Measurements from ENCODE around the gene HOXA11. TPM values are rescaled to one million over a fixed set of nuclear protein-coding genes. Genes with fewer than 3 reads are reported as not detected.

Gene HOXA11
- total RNA-seq, 2 donors from 2014 or later: 0.28 to 3.7 TPM

GRCh38 chr7:27194686-27195379, 9.8 kb upstream of the HOXA11 start:
- Histone ChIP-seq H3K4me1 (ENCODE audit: control insufficient read depth in 1 of 2, low read depth in 2 of 2) (peaks cover 11 to 20% of the 10 kb centered on the region in 2 donors), H3K9me3 (no peaks in the 10 kb centered on the region), H3K27ac (no peak overlapping the region), H3K4me3 (no peak overlapping the region), H3K36me3 (no peaks in the 10 kb centered on the region), H3K27me3 (replicated peaks; ENCODE audit: insufficient read depth) (peaks cover 60% of the 10 kb centered on the region)
- TF ChIP-seq, protein P1, sequence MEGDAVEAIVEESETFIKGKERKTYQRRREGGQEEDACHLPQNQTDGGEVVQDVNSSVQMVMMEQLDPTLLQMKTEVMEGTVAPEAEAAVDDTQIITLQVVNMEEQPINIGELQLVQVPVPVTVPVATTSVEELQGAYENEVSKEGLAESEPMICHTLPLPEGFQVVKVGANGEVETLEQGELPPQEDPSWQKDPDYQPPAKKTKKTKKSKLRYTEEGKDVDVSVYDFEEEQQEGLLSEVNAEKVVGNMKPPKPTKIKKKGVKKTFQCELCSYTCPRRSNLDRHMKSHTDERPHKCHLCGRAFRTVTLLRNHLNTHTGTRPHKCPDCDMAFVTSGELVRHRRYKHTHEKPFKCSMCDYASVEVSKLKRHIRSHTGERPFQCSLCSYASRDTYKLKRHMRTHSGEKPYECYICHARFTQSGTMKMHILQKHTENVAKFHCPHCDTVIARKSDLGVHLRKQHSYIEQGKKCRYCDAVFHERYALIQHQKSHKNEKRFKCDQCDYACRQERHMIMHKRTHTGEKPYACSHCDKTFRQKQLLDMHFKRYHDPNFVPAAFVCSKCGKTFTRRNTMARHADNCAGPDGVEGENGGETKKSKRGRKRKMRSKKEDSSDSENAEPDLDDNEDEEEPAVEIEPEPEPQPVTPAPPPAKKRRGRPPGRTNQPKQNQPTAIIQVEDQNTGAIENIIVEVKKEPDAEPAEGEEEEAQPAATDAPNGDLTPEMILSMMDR (IDR thresholded peaks at IDR 0.05): no peak
- no peak for DNase-seq (ENCODE audit: low spot score)
- ATAC-seq (ENCODE audit: insufficient number of reproducible peaks, low FRiP score, low read depth): no peak

- H3K4me1 ChIP-seq (ENCODE audit: control insufficient read depth in 1 of 2, low read depth in 2 of 2): peaks cover 13 to 18% of the 10 kb centered on the region in 2 donors
- TF ChIP-seq, protein P1 (IDR thresholded peaks at IDR 0.05): no peak
- H3K36me3 ChIP-seq: no peaks in the 10 kb centered on the region
- no peaks in the 10 kb centered on the region for H3K9me3 ChIP-seq
- H3K27me3 ChIP-seq (replicated peaks; ENCODE audit: insufficient read depth): peaks cover 59% of the 10 kb centered on the region
- no peak overlapping the region for H3K27ac ChIP-seq
- H3K4me3 ChIP-seq: no peak overlapping the region
- DNase-seq (ENCODE audit: low spot score): no peak
- no peak for ATAC-seq (ENCODE audit: insufficient number of reproducible peaks, low FRiP score, low read depth)
These were observed 8.9 kb upstream of the HOXA11 start for GRCh38 chr7:27194002-27194352.

- DNase-seq (ENCODE audit: low spot score) (no peak), ATAC-seq (ENCODE audit: insufficient number of reproducible peaks, low FRiP score, low read depth) (no peak)
- TF ChIP-seq, protein P1 (IDR thresholded peaks at IDR 0.05): no peak
- Histone ChIP-seq H3K27me3 (replicated peaks; ENCODE audit: insufficient read depth) (peaks cover 54% of the 10 kb centered on the region), H3K4me3 (peak overlapping the region; percentile 53), H3K27ac (no peak overlapping the region), H3K4me1 (ENCODE audit: control insufficient read depth in 1 of 2, low read depth in 2 of 2) (peaks cover 16 to 21% of the 10 kb centered on the region in 2 donors), H3K9me3 (no peaks in the 10 kb centered on the region), H3K36me3 (no peaks in the 10 kb centered on the region)
These were observed 8.4 kb upstream of the HOXA11 start for GRCh38 chr7:27193335-27194001.

DNA sequence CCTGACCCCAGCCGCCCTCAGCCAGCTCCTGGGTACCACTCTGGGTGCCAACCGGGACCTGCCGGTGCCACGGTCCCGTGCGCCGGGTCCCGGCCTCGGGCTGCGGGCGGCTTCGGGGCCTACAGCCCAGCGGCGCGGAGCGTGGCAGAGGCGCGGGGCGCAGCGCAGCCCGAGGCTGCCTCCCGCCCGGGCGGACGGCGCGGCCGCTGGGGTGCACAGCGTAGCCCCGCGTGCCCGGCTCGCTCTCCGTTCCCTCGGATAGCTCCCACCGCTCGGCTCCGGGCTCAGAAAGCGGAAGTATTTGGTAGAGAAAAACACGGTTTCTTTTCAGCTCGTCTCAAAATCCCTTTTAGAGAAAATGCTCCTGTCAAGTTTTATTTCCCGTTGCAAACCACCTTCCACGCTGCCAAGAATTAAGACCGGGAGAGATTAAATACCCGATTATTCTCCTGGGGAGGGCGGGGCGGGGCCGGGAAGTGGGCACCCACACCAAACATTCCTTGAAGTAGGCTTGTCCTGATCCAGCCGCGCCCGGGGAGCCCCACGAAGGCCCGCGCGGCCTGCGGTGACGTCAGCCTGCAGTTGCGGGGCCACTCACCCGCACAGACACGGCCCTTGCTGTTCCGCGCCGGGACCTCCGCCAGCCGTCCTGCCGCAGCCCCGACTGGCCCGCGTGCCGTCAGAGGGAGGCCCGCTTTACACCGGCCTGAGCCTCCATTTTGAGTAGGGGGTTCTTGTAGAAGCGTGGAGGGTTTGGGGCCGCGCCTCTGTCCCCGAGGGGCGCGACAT, 7.7 kb upstream of the HOXA11 start:
- no peak overlapping the region for H3K27ac ChIP-seq
- peak overlapping the region; percentile 53 for H3K4me3 ChIP-seq
- TF ChIP-seq, protein P1 (IDR thresholded peaks at IDR 0.05): no peak
- H3K27me3 ChIP-seq (replicated peaks; ENCODE audit: insufficient read depth): peaks cover 53% of the 10 kb centered on the region
- DNase-seq (ENCODE audit: low spot score) (no peak), ATAC-seq (ENCODE audit: insufficient number of reproducible peaks, low FRiP score, low read depth) (no peak)
- H3K36me3 ChIP-seq: no peaks in the 10 kb centered on the region
- no peaks in the 10 kb centered on the region for H3K9me3 ChIP-seq
- peaks cover 22 to 28% of the 10 kb centered on the region in 2 donors for H3K4me1 ChIP-seq (ENCODE audit: control insufficient read depth in 1 of 2, low read depth in 2 of 2)

Data from thoracic aorta (tissue), 2 donors.